ENCODE results near the gene LARGE1. TPM values are rescaled to one million over a fixed set of nuclear protein-coding genes. Genes with fewer than 3 reads are reported as not detected.

LARGE1 gene
- total RNA-seq, 1 experiment from 2014 or later: 24.8 TPM

DNA sequence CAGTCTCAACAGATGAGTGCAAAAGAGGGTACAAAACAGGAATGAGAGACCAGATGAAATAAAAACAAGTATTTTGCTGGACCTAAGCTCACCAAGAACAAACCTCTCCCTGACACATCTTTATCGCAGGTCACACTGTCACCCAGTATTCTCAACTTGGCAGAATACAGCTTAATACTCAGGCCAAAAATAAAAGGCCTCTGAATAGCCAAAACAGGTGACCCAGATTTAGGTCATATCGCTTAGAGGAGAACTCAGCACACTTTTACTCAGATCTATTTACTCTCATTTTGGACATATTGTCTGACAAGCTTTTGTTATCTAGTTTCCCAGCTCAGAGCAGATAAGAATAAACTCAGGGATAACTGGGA, 645.2 kb downstream of the LARGE1 start:
- Histone ChIP-seq H3K9me3 (replicated peaks) (no peaks in the 10 kb centered on the region), H3K4me1 (replicated peaks) (no peaks in the 10 kb centered on the region), H3K27ac (no peak overlapping the region), H3K36me3 (no peaks in the 10 kb centered on the region; the same call in none of the 2 replicates), H3K4me3 (no peak overlapping the region), H3K27me3 (replicated peaks) (no peaks in the 10 kb centered on the region)
- no peak for DNase-seq (ENCODE audit: low read depth in 1 of 2, low spot score in 2 of 2)

DNA sequence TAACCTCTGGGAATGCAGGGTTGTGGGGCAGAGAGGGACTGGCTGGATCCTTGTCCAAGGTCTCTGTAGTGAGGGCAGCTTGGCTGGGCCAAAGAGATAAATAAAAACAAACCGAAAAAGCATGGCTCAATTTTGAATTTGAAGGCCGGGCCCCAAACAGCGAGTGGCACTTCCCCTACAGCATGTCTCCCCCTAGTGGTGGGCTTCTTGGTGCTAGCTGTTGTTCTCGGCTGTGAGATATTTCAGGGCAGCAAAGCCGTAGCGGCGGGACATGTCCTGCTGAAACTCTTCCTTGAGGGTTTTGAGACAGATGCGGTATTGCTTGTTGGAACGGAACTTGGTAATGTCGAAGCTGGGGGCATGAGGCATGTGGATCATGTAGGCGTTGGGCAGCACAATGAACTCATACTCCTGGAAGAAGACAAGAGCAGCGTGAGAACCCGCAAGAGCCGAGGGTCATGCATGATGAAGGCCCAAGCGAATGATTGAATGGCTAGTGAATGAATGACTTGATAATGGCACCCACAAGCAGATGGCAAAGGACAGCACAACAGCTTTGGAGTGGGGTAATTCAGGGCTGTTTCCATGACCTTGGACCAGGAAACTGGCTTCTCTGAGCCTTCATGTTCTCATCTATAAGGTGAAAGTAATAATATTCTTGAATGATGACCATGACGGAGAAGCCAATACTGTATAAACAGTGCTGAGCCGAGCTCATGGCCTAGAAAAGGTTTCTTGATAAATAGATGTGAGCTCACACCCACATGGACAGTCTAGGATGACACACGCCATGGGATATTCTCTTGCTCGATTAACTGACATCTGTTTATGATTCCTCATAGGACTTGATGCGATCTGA, 645.8 kb downstream of the LARGE1 start:
- no peak for DNase-seq (ENCODE audit: low read depth in 1 of 2, low spot score in 2 of 2)
- Histone ChIP-seq H3K27me3 (replicated peaks) (no peaks in the 10 kb centered on the region), H3K4me1 (replicated peaks) (no peaks in the 10 kb centered on the region), H3K36me3 (no peaks in the 10 kb centered on the region; the same call in none of the 2 replicates), H3K4me3 (no peak overlapping the region), H3K27ac (no peak overlapping the region), H3K9me3 (replicated peaks) (no peaks in the 10 kb centered on the region)

DNA sequence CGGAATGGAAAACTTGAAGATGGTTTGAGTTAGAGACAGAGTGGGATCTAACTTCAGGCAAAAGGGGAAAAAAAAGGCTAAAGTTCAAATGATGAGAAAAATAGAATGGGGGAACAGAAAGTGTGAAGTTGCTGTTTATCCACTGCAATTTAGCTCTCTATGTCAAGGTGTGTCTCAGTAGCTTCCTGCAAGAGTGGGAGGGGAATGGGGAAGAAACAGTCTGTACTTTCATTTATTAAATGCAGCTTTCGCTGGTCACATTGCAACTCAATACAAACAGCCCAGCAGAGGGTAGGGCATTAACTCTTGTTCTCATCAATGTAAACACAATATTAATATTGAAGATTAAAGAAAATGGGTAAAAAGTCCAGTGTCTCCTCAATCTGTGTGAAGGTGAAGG, 647.4 kb downstream of the LARGE1 start:
- no peak overlapping the region for H3K27ac ChIP-seq
- no peaks in the 10 kb centered on the region for H3K27me3 ChIP-seq (replicated peaks)
- H3K36me3 ChIP-seq: no peaks in the 10 kb centered on the region; the same call in none of the 2 replicates
- H3K4me3 ChIP-seq: no peak overlapping the region
- H3K4me1 ChIP-seq (replicated peaks): no peaks in the 10 kb centered on the region
- DNase-seq (ENCODE audit: low read depth in 1 of 2, low spot score in 2 of 2): no peak
- no peaks in the 10 kb centered on the region for H3K9me3 ChIP-seq (replicated peaks)

DNA sequence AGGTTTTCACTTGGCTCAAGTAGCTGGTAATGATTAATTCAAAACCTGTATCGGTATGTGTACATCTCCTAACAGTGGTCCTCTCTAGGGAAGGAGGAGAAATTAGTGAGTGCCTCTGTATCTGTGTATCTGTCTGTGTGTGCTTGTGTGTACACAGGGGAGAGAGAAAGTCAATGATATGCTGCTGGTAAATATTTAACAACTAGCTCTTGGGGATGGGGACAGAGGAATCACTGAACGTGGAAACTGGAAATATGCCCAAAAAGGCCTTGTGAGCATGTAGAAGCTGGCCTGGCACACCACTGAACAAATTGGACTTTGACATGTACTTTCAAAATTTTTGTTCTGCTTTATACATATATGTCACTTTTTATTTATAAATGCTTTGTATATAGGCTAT, 648.1 kb downstream of the LARGE1 start:
- H3K4me1 ChIP-seq (replicated peaks): no peaks in the 10 kb centered on the region
- no peaks in the 10 kb centered on the region; the same call in none of the 2 replicates for H3K36me3 ChIP-seq
- H3K27ac ChIP-seq: no peak overlapping the region
- no peaks in the 10 kb centered on the region for H3K9me3 ChIP-seq (replicated peaks)
- H3K27me3 ChIP-seq (replicated peaks): no peaks in the 10 kb centered on the region
- H3K4me3 ChIP-seq: no peak overlapping the region
- DNase-seq (ENCODE audit: low read depth in 1 of 2, low spot score in 2 of 2): no peak

DNA sequence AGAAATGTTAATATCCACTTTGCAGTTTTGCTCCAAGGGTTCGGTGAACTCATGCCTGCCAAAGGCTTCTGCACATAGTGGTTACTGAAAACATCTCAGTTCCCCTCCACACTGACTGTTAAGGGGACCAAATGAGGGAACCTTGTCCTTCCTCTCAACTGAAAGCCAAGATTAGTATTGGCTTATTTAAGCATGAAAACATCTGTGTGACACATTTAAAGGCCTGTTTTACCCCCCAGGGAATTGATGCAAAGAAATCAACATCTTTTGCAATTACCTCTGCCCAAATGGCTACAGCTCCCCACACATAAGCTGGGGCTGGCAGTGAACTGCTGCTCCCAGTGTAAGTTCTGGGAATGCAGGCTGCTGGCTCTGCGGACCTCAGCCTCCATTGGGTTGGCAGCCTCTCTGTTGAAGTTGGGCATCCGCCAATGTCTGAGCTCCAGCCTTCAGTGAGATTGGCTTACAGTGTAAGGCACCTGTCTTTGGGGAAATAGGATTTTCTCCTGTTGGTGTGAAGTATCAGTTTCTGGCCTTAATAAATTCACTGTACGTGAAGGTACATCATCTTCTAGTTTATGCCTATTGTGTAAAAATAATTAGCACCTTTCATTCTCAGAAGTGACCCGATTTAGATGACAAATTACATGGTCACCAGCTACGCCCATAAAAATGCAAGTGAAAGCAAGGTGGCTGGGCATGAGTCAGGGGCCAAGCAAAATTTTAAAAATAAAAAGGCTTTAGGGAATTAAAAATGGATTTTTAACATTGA, 648.7 kb downstream of the LARGE1 start:
- DNase-seq (ENCODE audit: low read depth in 1 of 2, low spot score in 2 of 2): no peak
- no peaks in the 10 kb centered on the region for H3K27me3 ChIP-seq (replicated peaks)
- H3K27ac ChIP-seq: no peak overlapping the region
- H3K9me3 ChIP-seq (replicated peaks): no peaks in the 10 kb centered on the region
- H3K4me3 ChIP-seq: no peak overlapping the region
- H3K4me1 ChIP-seq (replicated peaks): no peaks in the 10 kb centered on the region
- no peaks in the 10 kb centered on the region; the same call in none of the 2 replicates for H3K36me3 ChIP-seq

DNA sequence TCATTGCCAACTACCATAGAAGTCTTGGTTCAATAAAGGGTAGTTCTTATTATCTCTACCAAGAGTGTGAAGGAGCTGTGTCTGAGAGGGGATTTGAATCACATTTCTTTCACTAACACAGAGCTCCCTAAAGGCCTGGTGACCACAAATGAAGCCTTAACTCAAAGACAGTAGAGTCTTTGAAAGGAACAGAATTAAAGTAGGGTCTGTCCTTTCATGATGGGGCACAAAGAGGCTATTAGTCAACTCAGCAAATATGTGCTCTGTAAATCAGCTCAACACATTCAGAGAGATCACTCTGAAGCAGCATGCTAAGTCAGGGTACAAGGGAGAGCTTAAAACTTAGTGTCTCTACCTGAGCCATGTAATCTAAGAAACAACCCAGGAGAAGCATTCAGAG, 649.7 kb downstream of the LARGE1 start:
- no peak overlapping the region for H3K4me3 ChIP-seq
- H3K36me3 ChIP-seq: no peaks in the 10 kb centered on the region; the same call in 1 of the 2 replicates
- no peaks in the 10 kb centered on the region for H3K9me3 ChIP-seq (replicated peaks)
- H3K4me1 ChIP-seq (replicated peaks): no peaks in the 10 kb centered on the region
- no peaks in the 10 kb centered on the region for H3K27me3 ChIP-seq (replicated peaks)
- DNase-seq (ENCODE audit: low read depth in 1 of 2, low spot score in 2 of 2): no peak
- H3K27ac ChIP-seq: no peak overlapping the region

DNA sequence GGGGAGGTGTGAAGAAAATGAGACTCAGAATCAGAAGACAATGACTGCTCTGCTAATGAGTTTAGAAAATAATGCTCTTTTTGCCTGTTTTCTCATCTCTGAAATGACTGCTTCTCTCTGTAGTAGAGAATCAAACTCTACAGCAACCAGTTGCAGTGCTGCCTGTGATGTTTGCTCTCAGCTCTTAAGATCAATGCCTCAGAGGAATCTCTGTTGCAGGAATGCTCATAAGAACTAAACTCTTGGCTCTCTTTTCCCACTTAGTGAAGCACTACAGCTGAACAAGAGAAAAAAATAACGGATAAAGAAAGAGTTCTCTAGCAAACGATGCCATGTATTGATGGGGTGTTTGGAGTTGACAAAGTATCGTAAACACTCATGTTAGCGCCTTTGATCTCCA, 658.6 kb downstream of the LARGE1 start:
- H3K27ac ChIP-seq: no peak overlapping the region
- H3K27me3 ChIP-seq (replicated peaks): no peaks in the 10 kb centered on the region; the same call in 1 of the 2 replicates
- no peaks in the 10 kb centered on the region for H3K4me1 ChIP-seq (replicated peaks)
- no peaks in the 10 kb centered on the region for H3K9me3 ChIP-seq (replicated peaks)
- H3K4me3 ChIP-seq: no peak overlapping the region
- no peaks in the 10 kb centered on the region for H3K36me3 ChIP-seq
- no peak for DNase-seq (ENCODE audit: low read depth in 1 of 2, low spot score in 2 of 2)

DNA sequence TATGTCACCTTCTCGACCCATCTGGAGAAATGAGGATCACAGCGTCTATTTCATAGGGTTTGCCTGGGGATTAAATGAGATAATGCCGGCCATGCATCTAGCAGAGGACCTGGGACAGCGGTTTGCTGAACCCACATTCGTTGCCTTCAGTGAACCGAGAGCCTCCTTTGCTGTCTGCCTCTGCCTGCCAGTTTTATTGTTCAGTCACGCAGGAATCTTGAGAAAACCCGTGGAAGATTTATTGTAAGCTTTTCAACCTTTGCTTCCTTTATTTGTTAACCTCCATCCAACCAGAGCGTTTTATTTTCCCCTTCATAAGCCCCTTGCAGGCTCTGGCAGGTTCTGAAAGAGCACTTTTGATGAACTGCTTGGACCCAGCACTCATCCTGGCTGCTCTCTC, 659.8 kb downstream of the LARGE1 start:
- Histone ChIP-seq H3K4me1 (replicated peaks) (no peaks in the 10 kb centered on the region), H3K4me3 (no peak overlapping the region), H3K36me3 (no peaks in the 10 kb centered on the region), H3K27me3 (replicated peaks) (no peaks in the 10 kb centered on the region; the same call in 1 of the 2 replicates), H3K9me3 (replicated peaks) (no peaks in the 10 kb centered on the region), H3K27ac (no peak overlapping the region)
- no peak for DNase-seq (ENCODE audit: low read depth in 1 of 2, low spot score in 2 of 2)

DNA sequence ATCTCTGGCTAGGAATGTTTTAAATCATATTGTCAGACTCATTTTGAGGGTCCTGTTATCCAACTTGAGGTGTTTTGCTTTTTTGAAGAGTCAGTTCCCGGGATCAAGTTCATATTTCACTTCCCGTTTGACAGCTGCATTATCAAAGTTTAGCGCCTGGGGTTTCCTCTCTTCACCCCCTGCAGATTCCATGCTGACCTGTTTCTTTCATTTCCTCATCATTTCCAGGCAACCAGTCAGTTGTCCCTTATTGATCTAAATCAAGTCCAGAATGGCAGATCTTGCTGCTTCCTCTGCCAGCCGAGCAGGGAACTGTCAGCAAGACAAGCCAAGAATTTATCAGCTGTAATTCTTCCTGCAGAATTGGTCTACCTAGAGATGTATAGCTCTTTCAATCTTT, 664.5 kb downstream of the LARGE1 start:
- Histone ChIP-seq H3K36me3 (no peaks in the 10 kb centered on the region), H3K9me3 (replicated peaks) (no peaks in the 10 kb centered on the region), H3K4me1 (replicated peaks) (no peaks in the 10 kb centered on the region), H3K27me3 (replicated peaks) (no peaks in the 10 kb centered on the region; the same call in 1 of the 2 replicates), H3K4me3 (no peak overlapping the region), H3K27ac (no peak overlapping the region)
- no peak for DNase-seq (ENCODE audit: low read depth in 1 of 2, low spot score in 2 of 2)

DNA sequence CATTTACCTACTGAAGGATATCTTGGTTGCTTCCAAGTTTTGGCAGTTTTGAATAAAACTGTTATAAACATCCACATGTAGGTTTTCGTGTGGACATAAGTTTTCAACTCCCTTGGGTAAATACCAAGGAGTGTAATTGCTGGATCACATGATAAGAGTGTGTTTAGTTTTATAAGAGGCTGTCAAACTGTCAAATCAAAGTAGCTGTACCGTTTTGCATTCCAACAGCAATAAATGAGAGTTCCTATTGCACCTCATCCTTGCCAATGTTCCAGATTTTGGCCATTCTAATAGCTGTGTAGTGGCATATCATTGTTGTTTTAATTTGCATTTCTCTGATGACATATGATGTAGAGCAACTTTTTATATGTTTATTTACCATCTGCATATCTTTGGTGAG, 671.3 kb downstream of the LARGE1 start:
- Histone ChIP-seq H3K9me3 (replicated peaks) (no peaks in the 10 kb centered on the region), H3K36me3 (no peaks in the 10 kb centered on the region), H3K27me3 (replicated peaks) (no peaks in the 10 kb centered on the region), H3K4me1 (replicated peaks) (no peaks in the 10 kb centered on the region), H3K4me3 (no peak overlapping the region), H3K27ac (no peak overlapping the region)
- no peak for DNase-seq (ENCODE audit: low read depth in 1 of 2, low spot score in 2 of 2)

DNA sequence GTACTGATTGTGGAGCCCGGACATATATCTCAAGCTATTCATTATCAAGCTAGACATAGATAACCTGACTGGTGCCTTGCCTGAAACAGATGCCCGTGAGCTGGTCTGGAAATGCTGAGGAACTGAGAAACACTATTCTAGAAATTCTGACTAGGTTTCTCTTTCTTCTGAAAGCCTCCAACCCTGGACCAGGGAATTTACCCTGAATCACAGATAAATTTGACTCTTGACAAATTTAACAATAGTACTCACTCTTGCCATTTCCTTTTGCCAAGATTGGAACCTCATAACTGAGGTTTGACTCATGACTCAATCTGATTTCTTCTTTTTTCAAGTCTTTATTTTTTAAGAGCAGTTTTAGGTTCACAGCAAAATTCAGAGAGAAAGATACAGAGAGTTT, 672.5 kb downstream of the LARGE1 start:
- DNase-seq (ENCODE audit: low read depth in 1 of 2, low spot score in 2 of 2): no peak
- Histone ChIP-seq H3K4me1 (replicated peaks) (no peaks in the 10 kb centered on the region), H3K4me3 (no peak overlapping the region), H3K27ac (no peak overlapping the region), H3K36me3 (no peaks in the 10 kb centered on the region), H3K27me3 (replicated peaks) (no peaks in the 10 kb centered on the region), H3K9me3 (replicated peaks) (no peaks in the 10 kb centered on the region)

DNA sequence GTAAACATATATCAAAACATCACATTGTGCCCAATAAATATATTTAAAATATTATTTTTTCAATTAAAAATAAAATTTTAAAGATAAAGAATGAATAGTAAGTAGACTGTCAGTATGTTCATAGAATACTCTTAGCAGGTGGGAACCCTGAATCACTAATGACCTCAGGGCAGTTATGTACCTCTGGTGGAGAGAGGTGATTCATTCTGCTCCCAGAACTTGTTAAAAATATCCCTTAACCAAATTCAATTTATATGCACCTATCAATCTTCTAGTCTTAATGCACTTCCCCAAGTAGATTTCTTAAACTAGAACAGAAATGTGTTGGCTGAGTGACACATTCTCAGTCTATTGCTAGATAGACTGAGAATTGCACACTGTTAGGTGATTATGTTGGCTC, 678.2 kb downstream of the LARGE1 start:
- H3K9me3 ChIP-seq (replicated peaks): no peaks in the 10 kb centered on the region
- peaks cover 6% of the 10 kb centered on the region; the same call in 1 of the 2 replicates for H3K27me3 ChIP-seq (replicated peaks)
- H3K27ac ChIP-seq: no peak overlapping the region
- no peak for DNase-seq (ENCODE audit: low read depth in 1 of 2, low spot score in 2 of 2)
- H3K36me3 ChIP-seq: no peaks in the 10 kb centered on the region
- H3K4me3 ChIP-seq: no peak overlapping the region
- no peaks in the 10 kb centered on the region for H3K4me1 ChIP-seq (replicated peaks)

DNA sequence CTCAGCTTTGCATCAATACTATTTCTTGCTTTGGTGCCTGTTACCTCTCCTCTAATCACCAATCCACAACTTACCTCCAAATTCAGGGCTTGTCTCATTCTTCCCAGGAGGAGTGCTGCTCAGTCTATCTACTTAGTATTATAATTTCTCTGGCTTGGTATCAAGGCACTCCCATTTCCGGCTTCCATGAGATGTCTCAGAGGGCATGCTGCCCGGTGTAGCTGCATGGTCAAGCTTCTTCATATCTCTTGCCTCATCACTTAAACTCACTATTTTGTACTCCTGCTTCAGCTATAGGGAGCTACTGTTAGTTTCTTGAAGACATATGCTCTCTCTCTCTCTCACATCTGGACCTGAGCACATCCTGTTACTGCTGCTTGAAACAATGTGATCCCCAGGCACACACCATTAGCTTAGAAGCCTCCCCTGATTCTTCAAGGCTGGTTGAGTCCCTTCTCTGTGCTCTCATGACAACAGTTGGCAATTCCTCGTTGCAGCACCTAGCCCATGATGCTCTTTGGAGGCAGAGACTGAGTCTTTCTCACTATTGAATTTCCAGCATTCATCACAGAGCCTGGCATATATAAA, 679.3 kb downstream of the LARGE1 start:
- Histone ChIP-seq H3K4me1 (replicated peaks) (no peaks in the 10 kb centered on the region), H3K27ac (no peak overlapping the region), H3K36me3 (no peaks in the 10 kb centered on the region), H3K9me3 (replicated peaks) (no peaks in the 10 kb centered on the region), H3K4me3 (no peak overlapping the region), H3K27me3 (replicated peaks) (peaks cover 6% of the 10 kb centered on the region; the same call in 1 of the 2 replicates)
- DNase-seq (ENCODE audit: low read depth in 1 of 2, low spot score in 2 of 2): no peak

DNA sequence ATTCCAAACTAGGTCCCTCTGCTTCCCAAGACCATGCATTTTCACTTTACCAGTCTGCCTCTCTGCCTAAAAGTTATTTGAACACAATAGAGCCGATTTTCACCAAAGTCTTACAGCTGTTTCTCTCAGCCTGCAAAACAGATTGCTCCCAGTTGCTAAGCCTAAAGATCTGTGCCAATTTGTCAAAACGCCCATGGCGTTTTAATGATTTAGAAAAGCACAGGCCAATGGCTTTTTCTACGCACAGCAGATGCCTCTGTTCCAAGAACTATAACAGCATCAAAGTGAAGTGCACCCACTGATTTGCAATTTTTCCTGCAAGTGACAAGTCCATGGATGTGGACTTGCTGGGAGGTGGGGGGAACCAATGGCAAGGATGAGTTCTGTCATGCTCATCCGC, 688.2 kb downstream of the LARGE1 start:
- H3K4me1 ChIP-seq (replicated peaks): no peaks in the 10 kb centered on the region
- H3K9me3 ChIP-seq (replicated peaks): peaks cover 7% of the 10 kb centered on the region; the same call in 1 of the 2 replicates
- H3K4me3 ChIP-seq: no peak overlapping the region
- no peak overlapping the region for H3K27ac ChIP-seq
- H3K27me3 ChIP-seq (replicated peaks): no peaks in the 10 kb centered on the region
- no peaks in the 10 kb centered on the region for H3K36me3 ChIP-seq
- DNase-seq (ENCODE audit: low read depth in 1 of 2, low spot score in 2 of 2): no peak

All from SJSA1 (cell line).